ENCODE measurements around the gene ATXN10.

ATXN10 gene

GRCh38 chr22:45878051-45878781 lies 206.6 kb downstream of the ATXN10 start:
- DNase-seq (ENCODE audit: low read depth) = no peak

DNA sequence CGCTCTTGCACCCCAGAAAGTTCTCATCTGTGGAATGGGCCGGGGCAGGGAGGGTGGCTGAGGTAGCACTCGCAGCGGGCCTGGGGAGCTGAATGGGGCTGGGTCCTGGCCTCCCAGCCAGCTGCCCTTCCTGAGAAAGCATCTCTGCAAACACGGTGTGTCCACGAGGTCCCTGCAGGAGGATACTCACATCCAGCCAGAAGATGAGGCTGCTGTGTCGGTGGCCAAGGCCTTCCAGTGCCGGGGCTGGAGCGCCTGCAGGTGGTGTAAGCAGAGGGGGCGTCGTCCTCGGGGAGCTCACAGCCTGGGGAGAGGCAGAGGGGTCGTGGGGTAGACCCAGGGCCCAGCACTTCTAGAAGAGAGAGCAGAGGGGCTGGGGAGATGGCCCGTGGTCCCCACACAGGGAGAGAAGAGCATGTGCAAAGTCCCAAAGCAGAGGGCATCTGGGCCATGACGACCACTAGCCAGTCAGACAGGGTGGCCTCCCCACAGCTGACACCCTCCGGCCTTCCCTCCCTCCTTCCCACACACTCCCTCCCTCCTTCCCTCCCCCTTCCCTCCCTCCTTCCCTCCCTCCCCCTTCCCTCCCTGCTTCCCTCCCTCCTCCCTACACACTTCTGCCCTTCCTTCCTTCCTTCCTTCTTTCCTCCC lies 207.4 kb downstream of the ATXN10 start:
- DNase-seq (ENCODE audit: low read depth) = no peak

DNA sequence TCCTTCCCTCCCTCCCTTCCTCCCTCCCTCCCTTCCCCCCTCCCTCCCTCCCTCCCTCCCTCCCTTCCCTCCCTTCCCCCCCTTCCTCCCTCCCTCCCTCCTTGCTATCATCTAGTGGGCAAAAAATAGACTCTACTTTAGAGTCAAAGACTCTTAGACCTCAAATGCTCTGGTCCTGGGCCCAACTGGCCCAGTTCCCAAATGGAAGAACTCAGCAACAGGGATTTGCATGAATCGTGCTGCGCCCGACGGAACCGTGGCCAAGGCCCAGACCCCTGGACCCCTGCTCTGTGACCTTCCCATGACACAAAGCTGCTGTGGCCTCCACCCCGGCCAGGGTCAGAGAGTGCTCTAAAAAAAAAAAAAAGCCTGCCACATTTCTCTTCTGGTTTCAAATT lies 207.9 kb downstream of the ATXN10 start:
- DNase-seq (ENCODE audit: low read depth) = no peak

- DNase-seq (ENCODE audit: low read depth) = no peak
Observed at GRCh38 chr22:45880091-45880715, 208.6 kb downstream of the ATXN10 start.

- DNase-seq (ENCODE audit: low read depth) = no peak
Observed at GRCh38 chr22:45880716-45881523, 209.3 kb downstream of the ATXN10 start.

DNA sequence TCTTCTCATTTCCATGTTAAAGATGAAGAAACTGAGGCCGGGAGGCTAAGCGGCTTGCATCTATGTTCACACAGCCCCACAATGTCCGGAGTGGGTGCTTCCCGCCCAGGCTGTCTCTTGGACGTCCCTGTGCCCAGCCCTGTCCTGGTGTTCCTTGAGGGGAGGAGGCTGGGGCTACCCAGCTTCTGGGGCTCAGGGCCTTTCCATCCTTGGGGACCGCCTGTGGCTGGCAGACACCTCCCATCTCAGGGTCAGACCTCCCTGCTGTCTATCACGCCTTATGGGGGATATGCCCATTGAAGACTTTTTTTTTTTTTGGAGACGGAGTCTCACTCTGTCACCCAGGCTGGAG lies 209.9 kb downstream of the ATXN10 start:
- DNase-seq (ENCODE audit: low read depth) = no peak

GRCh38 chr22:45882881-45883810 lies 211.5 kb downstream of the ATXN10 start:
- no peak for DNase-seq (ENCODE audit: low read depth)

- DNase-seq (ENCODE audit: low read depth) = no peak
Observed at GRCh38 chr22:45883811-45884170, 212.2 kb downstream of the ATXN10 start.

DNA sequence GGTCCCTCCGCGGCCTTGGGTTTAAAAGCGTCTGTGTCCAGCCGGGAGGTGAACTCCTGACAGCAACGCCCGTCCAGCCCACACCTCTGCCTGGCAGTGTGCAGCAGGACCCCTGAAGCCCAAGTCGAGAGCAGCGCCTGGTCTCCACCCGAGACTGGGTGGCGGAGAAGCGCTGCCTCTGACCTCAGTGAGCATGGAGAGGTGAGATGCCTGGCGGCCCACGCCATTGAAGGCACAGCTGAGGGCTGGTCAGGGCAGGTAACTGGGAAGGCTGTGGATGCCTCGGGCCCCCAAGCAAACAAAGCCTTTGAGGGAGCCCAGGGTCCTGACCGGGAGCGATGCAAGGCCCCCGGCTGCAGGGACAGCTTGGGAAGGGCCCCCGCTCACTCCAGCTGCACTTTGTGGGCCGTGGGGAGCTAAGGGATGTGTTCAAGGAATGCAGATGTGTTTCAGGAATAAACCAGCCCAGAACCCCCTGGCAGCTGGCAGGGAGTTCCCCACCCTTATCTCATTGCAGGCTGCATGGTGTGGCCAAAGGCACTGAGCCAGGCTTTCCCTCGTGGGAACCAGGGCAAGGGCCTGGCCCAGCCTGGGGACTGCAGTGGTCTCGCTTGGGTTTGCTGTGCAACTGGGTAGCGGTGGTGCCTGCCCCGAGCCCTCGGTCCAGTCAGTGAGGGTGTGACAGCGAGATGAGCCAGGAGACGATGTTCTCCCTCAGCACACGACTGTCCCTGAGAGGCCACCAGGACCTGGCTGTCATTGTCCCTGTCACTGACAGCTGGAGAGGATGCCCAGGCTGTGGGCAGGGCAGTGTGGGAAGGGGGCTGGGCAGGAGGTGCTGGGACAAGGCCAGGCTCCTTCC lies 212.8 kb downstream of the ATXN10 start:
- DNase-seq (ENCODE audit: low read depth) = no peak

GRCh38 chr22:45885171-45885840 lies 213.7 kb downstream of the ATXN10 start:
- DNase-seq (ENCODE audit: low read depth) = no peak

DNA sequence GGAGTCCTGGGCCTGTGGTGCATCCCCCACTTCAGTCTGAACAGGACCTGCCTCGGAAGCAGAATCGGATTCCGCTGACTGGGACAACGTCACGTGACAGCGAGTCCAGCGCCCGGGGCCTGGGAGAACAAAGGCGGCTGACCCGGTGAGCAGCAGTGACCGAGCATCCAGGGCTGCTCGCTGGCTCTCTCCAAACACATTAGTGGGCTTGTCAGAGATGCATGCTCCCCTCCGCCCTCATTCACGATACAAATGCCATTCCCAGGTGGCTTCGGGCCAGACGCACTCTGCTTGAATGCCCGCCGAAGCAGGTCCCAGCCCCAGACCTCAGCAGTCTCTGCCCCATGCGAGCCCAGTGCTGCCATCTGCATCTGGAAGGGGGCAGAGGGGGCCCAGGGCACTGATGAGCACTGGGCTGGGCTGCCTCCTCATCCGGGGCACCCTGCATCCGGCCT lies 214.3 kb downstream of the ATXN10 start:
- DNase-seq (ENCODE audit: low read depth) = no peak

DNA sequence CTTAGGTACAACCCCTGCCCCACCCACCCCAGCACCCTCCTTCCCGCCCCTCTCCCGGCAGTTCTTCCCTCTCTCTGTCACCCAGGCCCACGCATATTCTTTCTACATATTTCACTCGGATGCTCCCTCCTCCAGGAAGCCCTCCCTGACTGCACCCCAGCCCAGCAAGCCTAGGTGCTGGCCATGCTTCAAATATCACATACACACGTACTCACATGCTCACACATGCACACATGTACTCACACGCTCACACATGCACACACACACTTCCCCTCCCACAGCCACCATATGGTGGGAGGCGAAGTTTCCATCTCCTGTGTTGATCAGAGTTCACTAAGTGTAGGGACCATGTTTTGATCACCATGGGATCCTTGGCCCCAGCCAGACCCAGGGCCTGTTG lies 214.9 kb downstream of the ATXN10 start:
- no peak for DNase-seq (ENCODE audit: low read depth)

- no peak for DNase-seq (ENCODE audit: low read depth)
Observed at GRCh38 chr22:45887202-45888131, 215.8 kb downstream of the ATXN10 start.

DNA sequence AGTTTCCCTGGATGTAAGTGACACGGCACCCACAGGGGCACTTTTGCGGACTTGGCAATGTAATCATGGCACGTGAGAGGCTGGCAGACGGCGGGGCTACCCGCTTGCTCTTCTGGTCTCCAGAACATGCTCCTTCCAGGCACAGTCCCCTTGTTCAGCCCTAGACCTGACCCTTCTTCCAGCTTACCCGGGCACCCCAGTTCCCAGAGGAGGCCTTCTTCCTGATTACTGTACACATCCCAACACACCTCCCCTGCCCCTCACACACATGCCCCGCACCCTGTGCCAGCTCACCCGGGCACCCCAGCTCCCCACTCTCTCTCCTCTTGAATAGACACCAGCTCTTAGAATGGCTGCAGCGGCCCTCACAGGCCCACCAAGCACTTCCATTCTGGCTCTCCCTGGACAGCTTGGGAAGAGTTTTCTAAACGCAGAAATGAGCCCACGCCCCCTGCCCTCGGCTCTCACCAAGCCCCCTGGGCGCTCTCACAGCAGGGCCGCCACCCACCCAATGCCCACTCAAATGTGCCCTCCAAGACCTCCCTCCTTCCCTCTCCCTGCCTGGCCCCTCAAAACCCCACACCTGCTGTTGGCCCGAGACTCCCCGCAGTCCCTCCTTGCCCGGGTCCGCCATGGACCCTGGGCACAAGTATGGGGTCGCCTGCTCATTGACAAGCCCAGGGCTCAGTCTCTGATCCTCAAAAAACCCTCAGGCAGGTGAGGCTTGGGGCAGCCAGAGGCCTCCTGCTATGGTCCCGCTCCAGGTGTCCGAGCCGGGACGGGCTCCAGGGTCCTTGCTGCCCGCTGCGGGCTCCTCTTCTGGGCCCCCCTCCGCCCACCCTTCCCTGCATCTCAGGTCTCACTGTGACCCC lies 216.8 kb downstream of the ATXN10 start:
- no peak for DNase-seq (ENCODE audit: low read depth)

- no peak for DNase-seq (ENCODE audit: low read depth)
Observed at GRCh38 chr22:45889093-45889538, 217.5 kb downstream of the ATXN10 start.

DNA sequence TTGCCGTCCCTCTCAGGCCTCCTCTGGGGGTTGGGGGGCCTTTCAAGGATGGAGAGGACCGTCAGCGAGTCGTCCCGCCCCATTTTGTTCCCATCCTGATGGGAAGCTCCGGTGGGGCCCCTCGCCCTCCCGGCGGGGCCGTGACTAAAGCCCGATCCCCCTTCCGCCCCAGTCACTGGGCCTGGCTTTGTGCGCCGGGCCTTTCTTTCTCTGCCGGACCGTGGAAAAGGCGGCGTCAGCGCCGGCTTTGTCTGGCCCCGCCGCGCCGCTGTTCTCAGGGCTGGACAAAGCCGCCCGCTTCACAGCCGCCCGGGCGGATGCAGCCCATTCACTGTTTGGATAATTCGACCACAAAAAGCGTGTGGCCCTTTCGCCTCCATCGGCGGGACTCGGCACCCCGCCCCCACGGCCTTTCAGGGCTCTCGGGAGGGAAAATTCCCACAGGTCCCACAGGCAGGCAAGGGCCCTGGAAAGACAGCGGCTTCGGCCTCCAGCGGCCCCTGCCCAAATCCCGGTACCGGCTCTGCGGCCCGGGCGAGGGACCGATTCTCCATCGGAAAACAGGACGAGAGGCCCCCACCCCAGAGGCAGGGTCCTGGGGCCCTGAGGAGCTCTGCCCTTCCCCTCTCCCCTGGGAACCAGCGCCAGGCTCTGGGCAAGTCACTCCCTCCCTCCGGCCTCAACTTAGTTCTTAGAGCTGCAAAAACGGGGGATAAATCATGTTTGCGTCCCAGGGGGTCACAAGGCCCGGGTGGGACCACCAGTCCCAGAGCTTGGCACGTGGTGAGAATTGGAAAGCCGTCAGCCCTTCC lies 218.1 kb downstream of the ATXN10 start:
- peak; percentile 36 for DNase-seq (ENCODE audit: low read depth)

GRCh38 chr22:45890351-45890635 lies 218.7 kb downstream of the ATXN10 start:
- DNase-seq (ENCODE audit: low read depth) = no peak

All from iris pigment epithelial cell (primary cell).